Regular cardiac myocyte (primary cell): ENCODE data around the gene CTBP1. TPM values are rescaled to one million over a fixed set of nuclear protein-coding genes. Genes with fewer than 3 reads are reported as not detected.

Experiments
- total RNA-seq: library from RNA; depleted of rRNA; stranded (reverse); fragments of >200 nt; gene quantifications from 2 replicates; pipeline ENCODE4 v1.2.3, GENCODE V29; 2014

CTBP1 gene
- 196 and 309 TPM in 2 replicates for total RNA-seq

GRCh38 chr4:1248245-1249147 lies at the start of gene CTBP1:
CTBP1 (minus strand) TSS chr4:1249130; CDS start chr4:1241331, 7,799 bp downstream.

GRCh38 chr4:1289207-1290164 lies 40.6 kb upstream of the CTBP1 start, which contains the start of gene MAEA:
MAEA (plus strand) TSS chr4:1289891; CDS start chr4:1289914, 23 bp downstream.

GRCh38 chr4:1172228-1172851 lies 76.6 kb downstream of the CTBP1 start, which contains the start of gene SPON2:
SPON2 (minus strand) TSS chr4:1172583.

Other genes with a start within 250 kb of the CTBP1 start
- gene FGFRL1, start 237.5 kb downstream of the CTBP1 start, total RNA-seq: 8.7 and 13.4 TPM in 2 replicates
- gene RNF212, start 135.6 kb downstream of the CTBP1 start, total RNA-seq: 0.77 and 1.7 TPM in 2 replicates
- 4.6 and 18.9 TPM in 2 replicates for gene SPON2, start 76.5 kb downstream of the CTBP1 start, total RNA-seq
- 33.0 and 63.5 TPM in 2 replicates for gene MAEA, start 40.8 kb upstream of the CTBP1 start, total RNA-seq
- 5.9 TPM in 2 replicates for gene UVSSA, start 98.1 kb upstream of the CTBP1 start, total RNA-seq
- gene NKX1-1, start 157.3 kb upstream of the CTBP1 start, total RNA-seq: not detected in 2 replicates